PC-3 (cell line): Measurements from ENCODE around the gene TPP2. TPM values are rescaled to one million over a fixed set of nuclear protein-coding genes. Genes with fewer than 3 reads are reported as not detected.

ENCODE experiments used
- ATAC-seq: fragments of 200-7000 bp; cut with Tn5 transposase; 2 replicates; pipeline ENCODE4 v1.9.1; 2020; ENCODE audit warnings: mild to moderate bottlenecking, moderate library complexity
- BruUV-seq: library from RNA; stranded (reverse); fragments of 400-500 nt; replicated peaks from 2 replicates; lab custom pipeline; 2021; lab: Mats Ljungman, UMichigan
- CTCF ChIA-PET: fragments of 300-600 bp; sonication (Branson Sonifier 250); formaldehyde crosslinking; loops from one replicate; lab custom pipeline; 2022; ENCODE audit warnings: antibody characterized with exemption; lab: Charles Lee
- POLR2A ChIA-PET: fragments of 300-600 bp; sonication (Branson Sonifier 250); formaldehyde crosslinking; loops from one replicate; lab custom pipeline; 2022; ENCODE audit warnings: antibody characterized with exemption; ENCODE audit not compliant: unreplicated experiment; lab: Charles Lee
- DNase-seq: peaks from one replicate; pipeline ENCODE4 v3.0.0-alpha.2; 2015
- H2AFZ ChIP-seq: fragments of 300-600 bp; sonication (generic); 2 replicates; pipeline ENCODE4 v1.6.0; 2016; ENCODE audit warnings: antibody characterized with exemption, low read length
- H3F3A ChIP-seq: fragments of 300-600 bp; sonication (generic); one replicate; pipeline ENCODE4 v1.6.0; 2017; ENCODE audit warnings: antibody characterized with exemption, low read length, control low read depth, mild to moderate bottlenecking; ENCODE audit not compliant: unreplicated experiment
- H3K27ac ChIP-seq: fragments of 300-600 bp; sonication (generic); 2 replicates; pipeline ENCODE4 v1.5.1; 2016; ENCODE audit warnings: mild to moderate bottlenecking, low read length
- H3K27me3 ChIP-seq: fragments of 300-600 bp; sonication (generic); 2 replicates; pipeline ENCODE4 v1.6.1; 2016; ENCODE audit warnings: low read length, mixed read lengths
- H3K36me3 ChIP-seq: fragments of 300-600 bp; sonication (generic); 2 replicates; pipeline ENCODE4 v1.6.1; 2016; ENCODE audit warnings: low read depth, mixed run types, low read length, mixed read lengths
- H3K4me1 ChIP-seq: fragments of 300-600 bp; sonication (generic); 2 replicates; pipeline ENCODE4 v1.5.1; 2016; ENCODE audit warnings: low read length; ENCODE audit not compliant: insufficient read depth
- H3K4me2 ChIP-seq: fragments of 300-600 bp; sonication (generic); 2 replicates; pipeline ENCODE4 v1.6.0; 2016; ENCODE audit warnings: low read length
- H3K4me3 ChIP-seq: fragments of 300-600 bp; sonication (generic); 2 replicates; pipeline ENCODE4 v1.5.1; 2016; ENCODE audit warnings: mild to moderate bottlenecking, low read length, mixed read lengths
- H3K79me2 ChIP-seq: fragments of 300-600 bp; sonication (generic); 2 replicates; pipeline ENCODE4 v1.6.1; 2017; ENCODE audit warnings: low read length, mixed read lengths
- H3K9ac ChIP-seq: fragments of 300-600 bp; sonication (generic); 2 replicates; pipeline ENCODE4 v1.6.0; 2016; ENCODE audit warnings: mild to moderate bottlenecking, low read length
- H3K9me2 ChIP-seq: fragments of 300-600 bp; sonication (generic); replicated peaks from 2 replicates; pipeline ENCODE4 v1.6.1; 2016; ENCODE audit warnings: mixed run types, low read length, mixed read lengths
- H3K9me3 ChIP-seq: fragments of 300-600 bp; sonication (generic); 2 replicates; pipeline ENCODE4 v1.6.1; 2016; ENCODE audit warnings: low read length, mixed read lengths
- H4K20me1 ChIP-seq: fragments of 300-600 bp; sonication (generic); 2 replicates; pipeline ENCODE4 v1.6.1; 2016; ENCODE audit warnings: low read length, mixed read lengths
- CTCF ChIP-seq: fragments of 300-600 bp; sonication (generic); conservative IDR thresholded peaks from 2 replicates; pipeline ENCODE4 v1.5.1; 2017; ENCODE audit warnings: antibody characterized with exemption, low read depth, mild to moderate bottlenecking, low read length
- EZH2 ChIP-seq: fragments of 300-600 bp; sonication (generic); IDR thresholded peaks from one replicate; pipeline ENCODE4 v1.6.1; 2017; ENCODE audit warnings: antibody characterized with exemption, mild to moderate bottlenecking, low read length; ENCODE audit not compliant: unreplicated experiment
- EZH2phosphoT487 ChIP-seq: fragments of 300-600 bp; sonication (generic); IDR thresholded peaks from 2 replicates; pipeline ENCODE4 v1.6.1; 2018; ENCODE audit warnings: mild to moderate bottlenecking, antibody characterized with exemption, low read length, borderline replicate concordance
- intact Hi-C: fragments of 100-400 bp; cut with micrococcal nuclease; formaldehyde crosslinking; loops from 2 replicates; pipeline ENCODE4 v1.9.0; 2023
- total RNA-seq: library from RNA; depleted of rRNA; stranded (reverse); fragments of >200 nt; gene quantifications from 2 replicates; pipeline ENCODE4 v1.2.3, GENCODE V29; 2014

TPP2 gene
- total RNA-seq, 1 experiment from 2014 or later: 30.4 TPM

GRCh38 chr13:102580552-102581169 lies 16.1 kb upstream of the TPP2 start:
- Histone ChIP-seq H3K9me2 (no peaks in the 10 kb centered on the region), H3K4me3 (no peak overlapping the region), H2AFZ (no peak overlapping the region), H3K9me3 (no peaks in the 10 kb centered on the region), H4K20me1 (no peaks in the 10 kb centered on the region), H3K79me2 (no peaks in the 10 kb centered on the region), H3K4me2 (no peak overlapping the region), H3K27ac (no peak overlapping the region), H3K4me1 (no peaks in the 10 kb centered on the region), H3F3A (no peaks in the 10 kb centered on the region), H3K36me3 (no peaks in the 10 kb centered on the region; the same call in 1 of the 2 replicates), H3K27me3 (peaks cover 18% of the 10 kb centered on the region), H3K9ac (no peak overlapping the region)
- intact Hi-C loops: loop anchor here (1.0 kb wide), 3 partner anchors 144 to 267 kb away; partner anchors contain the start of gene BIVM
- ChIA-PET CTCF (no interaction called here), POLR2A (no interaction called here)
- TF ChIP-seq CTCF (peak; percentile 69), EZH2phosphoT487 (no peak)
- ATAC-seq: peak; percentile 76
- DNase-seq: peak; percentile 78
- BruUV-seq: no TSS peak

GRCh38 chr13:102582256-102582655 lies 14.5 kb upstream of the TPP2 start:
- Histone ChIP-seq H3K79me2 (no peaks in the 10 kb centered on the region), H3K36me3 (no peaks in the 10 kb centered on the region; the same call in 1 of the 2 replicates), H3K27ac (no peak overlapping the region), H3K9me3 (no peaks in the 10 kb centered on the region), H3K9me2 (no peaks in the 10 kb centered on the region), H3K4me2 (no peak overlapping the region), H4K20me1 (no peaks in the 10 kb centered on the region), H3K9ac (no peak overlapping the region), H3K27me3 (peaks cover 18% of the 10 kb centered on the region), H3K4me3 (no peak overlapping the region), H3K4me1 (no peaks in the 10 kb centered on the region), H2AFZ (no peak overlapping the region), H3F3A (no peaks in the 10 kb centered on the region)
- TF ChIP-seq EZH2 (no peak), EZH2phosphoT487 (no peak), CTCF (no peak)
- POLR2A ChIA-PET: no interaction called here
- intact Hi-C loops: no loop called here
- BruUV-seq: no TSS peak
- DNase-seq (no peak), ATAC-seq (no peak)
- CTCF ChIA-PET: no interaction called here

GRCh38 chr13:102584434-102584833 lies 12.4 kb upstream of the TPP2 start:
- no peak for TF ChIP-seq EZH2
- no peak for TF ChIP-seq EZH2phosphoT487
- TF ChIP-seq CTCF: no peak
- CTCF ChIA-PET: no interaction called here
- Histone ChIP-seq H3K4me3 (no peak overlapping the region), H3K27me3 (peaks cover 18% of the 10 kb centered on the region), H3K9me3 (no peaks in the 10 kb centered on the region), H3K4me1 (no peaks in the 10 kb centered on the region), H3K4me2 (no peak overlapping the region), H3K27ac (no peak overlapping the region), H3K79me2 (no peaks in the 10 kb centered on the region), H3K36me3 (no peaks in the 10 kb centered on the region; the same call in 1 of the 2 replicates), H3K9ac (no peak overlapping the region), H3K9me2 (no peaks in the 10 kb centered on the region), H3F3A (no peaks in the 10 kb centered on the region), H2AFZ (no peak overlapping the region), H4K20me1 (no peaks in the 10 kb centered on the region)
- ATAC-seq (no peak), DNase-seq (no peak)
- no TSS peak for BruUV-seq
- intact Hi-C loops: no loop called here
- POLR2A ChIA-PET: no interaction called here
